ENCODE measurements around the gene DERL3. TPM values are rescaled to one million over a fixed set of nuclear protein-coding genes. Genes with fewer than 3 reads are reported as not detected.

The DERL3 gene
- total RNA-seq, 4 donors from 2014 or later, result 1.7 TPM; not detected in 3

GRCh38 chr22:23850136-23850611 lies 11.4 kb upstream of the DERL3 start:
- WGBS, 2 donors (ENCODE audit: low coverage in 1 of 2), result 73% methylated on average over 6 of the region's 16 CpGs; no CpG with 5 or more reads in 1 of the 2 donors
- Histone ChIP-seq H3K4me1 (peaks cover 0 to 29% (median 8%) of the 10 kb centered on the region in 3 donors), H3K4me3 (no peak overlapping the region), H3K36me3 (no peaks in the 10 kb centered on the region), H3K27ac (no peak overlapping the region), H3K27me3 (no peaks in the 10 kb centered on the region), H3K9me3 (no peaks in the 10 kb centered on the region)
- ATAC-seq, result no peak
- TF ChIP-seq EP300 (IDR thresholded peaks at IDR 0.05) (no peak), POLR2AphosphoS5 (IDR thresholded peaks at IDR 0.05) (no peak), POLR2A (IDR thresholded peaks at IDR 0.05) (no peak), CTCF (IDR thresholded peaks at IDR 0.05) (no peak)

- Histone ChIP-seq H3K27me3 (no peaks in the 10 kb centered on the region), H3K36me3 (no peaks in the 10 kb centered on the region), H3K27ac (no peak overlapping the region), H3K9me3 (no peaks in the 10 kb centered on the region), H3K4me1 (peaks cover 0 to 38% (median 8%) of the 10 kb centered on the region in 3 donors), H3K4me3 (peak overlapping the region in 1 of 2 donors; percentile 19)
- TF ChIP-seq POLR2AphosphoS5 (IDR thresholded peaks at IDR 0.05) (no peak), CTCF (IDR thresholded peaks at IDR 0.05) (peak in 3 of 4 experiments; percentile 97 to 99 (median 98))
- peak; percentile 86 for ATAC-seq
- 12 to 30% methylated on average over 8 to 12 of the region's 62 CpGs for WGBS, 2 donors (ENCODE audit: low coverage in 1 of 2)
Observed at GRCh38 chr22:23849009-23850006, 10.5 kb upstream of the DERL3 start.

GRCh38 chr22:23847991-23848864 lies 9.4 kb upstream of the DERL3 start:
- no peak for TF ChIP-seq POLR2A (IDR thresholded peaks at IDR 0.05)
- no peak for TF ChIP-seq CTCF (IDR thresholded peaks at IDR 0.05)
- no peak for TF ChIP-seq EP300 (IDR thresholded peaks at IDR 0.05)
- no peak for TF ChIP-seq POLR2AphosphoS5 (IDR thresholded peaks at IDR 0.05)
- Histone ChIP-seq H3K9me3 (no peaks in the 10 kb centered on the region), H3K27ac (no peak overlapping the region), H3K4me3 (no peak overlapping the region), H3K36me3 (no peaks in the 10 kb centered on the region), H3K4me1 (peaks cover 0 to 41% (median 8%) of the 10 kb centered on the region in 3 donors), H3K27me3 (no peaks in the 10 kb centered on the region)
- no peak for ATAC-seq
- 73 to 81% methylated on average over 6 to 10 of the region's 24 CpGs for WGBS, 2 donors (ENCODE audit: low coverage in 1 of 2)

GRCh38 chr22:23847310-23847920 lies 8.6 kb upstream of the DERL3 start:
- WGBS, 2 donors (ENCODE audit: low coverage in 1 of 2), result 93 to 94% methylated on average over 6 to 10 of the region's 18 CpGs
- peaks cover 0 to 41% (median 8%) of the 10 kb centered on the region in 3 donors for H3K4me1 ChIP-seq
- TF ChIP-seq POLR2AphosphoS5 (IDR thresholded peaks at IDR 0.05), result no peak
- no peak for TF ChIP-seq CTCF (IDR thresholded peaks at IDR 0.05)
- TF ChIP-seq POLR2A (IDR thresholded peaks at IDR 0.05), result no peak
- no peak for TF ChIP-seq EP300 (IDR thresholded peaks at IDR 0.05)

More at GRCh38 chr22:23847310-23847920, 8.6 kb upstream of the DERL3 start:
- Histone ChIP-seq H3K4me3 (no peak overlapping the region), H3K27me3 (no peaks in the 10 kb centered on the region), H3K9me3 (no peaks in the 10 kb centered on the region), H3K36me3 (no peaks in the 10 kb centered on the region), H3K27ac (no peak overlapping the region)
- ATAC-seq, result no peak

All from gastroesophageal sphincter (tissue), 4 donors.